ENCODE results near the gene OR10AG1. TPM values are rescaled to one million over a fixed set of nuclear protein-coding genes. Genes with fewer than 3 reads are reported as not detected.

OR10AG1 gene, protein sequence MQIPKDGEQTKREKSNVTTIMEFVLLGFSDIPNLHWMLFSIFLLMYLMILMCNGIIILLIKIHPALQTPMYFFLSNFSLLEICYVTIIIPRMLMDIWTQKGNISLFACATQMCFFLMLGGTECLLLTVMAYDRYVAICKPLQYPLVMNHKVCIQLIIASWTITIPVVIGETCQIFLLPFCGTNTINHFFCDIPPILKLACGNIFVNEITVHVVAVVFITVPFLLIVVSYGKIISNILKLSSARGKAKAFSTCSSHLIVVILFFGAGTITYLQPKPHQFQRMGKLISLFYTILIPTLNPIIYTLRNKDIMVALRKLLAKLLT
- not detected for total RNA-seq

DNA sequence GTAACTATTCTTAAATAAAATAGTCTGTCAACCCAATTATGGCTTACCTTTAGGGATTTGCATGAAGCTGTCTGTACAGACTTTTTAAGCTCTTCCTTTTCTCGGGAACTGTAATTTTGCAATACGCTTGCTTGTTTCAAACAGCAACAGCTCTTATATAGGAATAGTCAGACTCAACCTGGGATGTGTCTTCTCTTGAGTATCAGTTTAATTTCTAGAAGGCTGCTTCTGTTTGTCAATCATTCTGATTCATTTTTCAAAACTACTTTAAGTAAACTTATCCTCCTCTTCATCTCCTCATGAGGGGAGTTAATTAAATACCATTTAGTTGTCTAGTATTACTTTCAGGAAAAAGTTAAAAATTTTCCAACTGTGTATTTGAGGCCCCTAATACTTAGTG lies at the start of gene OR10AG1:
TSS of gene OR10AG1 (minus strand) at position 101 of the 400 bp plus-strand sequence. CDS start at position 63, 38 bp downstream.
- intact Hi-C loops (cut with DNase I; ENCODE audit: low total_unique reads): no loop called here
- no peaks in the 10 kb centered on the region for H3K9me3 ChIP-seq
- no peak for TF ChIP-seq POLR2A (IDR thresholded peaks at IDR 0.05)
- no peak for TF ChIP-seq CTCF (IDR thresholded peaks at IDR 0.05)
- TF ChIP-seq POLR2AphosphoS5 (IDR thresholded peaks at IDR 0.05): no peak

DNA sequence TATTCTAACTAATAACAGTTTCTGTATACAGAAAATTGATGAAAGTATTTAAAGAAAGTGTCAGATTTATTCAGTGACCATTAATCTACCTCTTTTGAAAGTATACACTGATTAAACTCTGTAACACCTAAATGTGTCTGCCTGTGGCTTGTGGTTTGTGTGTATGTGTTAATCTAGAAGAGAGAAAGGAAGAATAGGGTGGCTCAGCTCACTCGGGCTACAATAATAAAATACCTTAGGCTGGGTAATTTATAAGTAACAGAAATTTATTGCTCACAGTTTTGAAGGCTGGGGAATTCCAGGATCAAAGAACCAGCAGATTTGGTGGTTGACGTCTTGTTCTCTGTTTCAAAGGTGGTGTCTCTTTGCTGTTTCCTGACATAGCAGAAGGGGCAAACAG lies 44.1 kb upstream of the OR10AG1 start:
- Histone ChIP-seq H3K36me3 (no peaks in the 10 kb centered on the region), H3K4me3 (no peak overlapping the region), H3K27me3 (no peaks in the 10 kb centered on the region), H3K4me1 (no peaks in the 10 kb centered on the region), H3K27ac (no peak overlapping the region), H3K9me3 (no peaks in the 10 kb centered on the region)
- TF ChIP-seq POLR2A (IDR thresholded peaks at IDR 0.05): no peak
- TF ChIP-seq CTCF (IDR thresholded peaks at IDR 0.05): no peak
- no peak for TF ChIP-seq POLR2AphosphoS5 (IDR thresholded peaks at IDR 0.05)
- DNase-seq (ENCODE audit: low spot score in 2 of 2): no peak
- intact Hi-C loops (cut with DNase I; ENCODE audit: low total_unique reads): no loop called here

More for the DNA sequence above, at the start of gene OR10AG1:
- H3K27me3 ChIP-seq: no peaks in the 10 kb centered on the region
- no peaks in the 10 kb centered on the region for H3K4me1 ChIP-seq
- H3K4me3 ChIP-seq: no peak within 1 kb of the TSS
- no peak within 1 kb of the TSS for H3K27ac ChIP-seq
- H3K36me3 ChIP-seq: no peaks in the 10 kb centered on the region
- no peak for DNase-seq (ENCODE audit: low spot score in 2 of 2)

DNA sequence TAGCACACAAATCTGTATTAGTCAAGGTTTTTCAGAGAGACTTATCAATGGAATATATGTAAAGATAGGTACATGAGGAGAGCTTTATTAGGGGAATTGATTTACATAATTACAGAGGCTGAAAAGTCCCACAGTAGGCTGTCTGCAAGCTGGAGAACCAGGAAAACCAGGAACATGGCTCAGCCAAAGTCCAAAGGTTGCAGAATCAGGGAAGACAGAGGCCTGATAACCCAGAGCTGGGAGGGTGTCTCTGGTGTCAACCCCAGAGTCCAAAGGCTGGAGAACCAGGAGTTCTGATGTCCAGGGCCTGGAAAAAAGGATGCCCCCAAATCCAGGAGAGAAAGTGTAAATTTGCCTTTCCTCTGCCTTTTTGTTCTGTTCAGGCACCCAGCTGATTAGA lies 41.0 kb upstream of the OR10AG1 start:
- intact Hi-C loops (cut with DNase I; ENCODE audit: low total_unique reads): no loop called here

GRCh38 chr11:55994525-55994924 lies 24.8 kb upstream of the OR10AG1 start, which contains the start of gene OR5F1:
OR5F1 (minus strand) TSS chr11:55994625; CDS start chr11:55994625, 0 bp downstream.
- intact Hi-C loops (cut with DNase I; ENCODE audit: low total_unique reads): no loop called here
- peaks cover 0 to 11% of the 10 kb centered on the region in 2 donors for H3K9me3 ChIP-seq
- no peaks in the 10 kb centered on the region for H3K27me3 ChIP-seq
- H3K36me3 ChIP-seq: no peaks in the 10 kb centered on the region
- DNase-seq (ENCODE audit: low spot score in 2 of 2): no peak
- H3K4me1 ChIP-seq: no peaks in the 10 kb centered on the region
- TF ChIP-seq POLR2AphosphoS5 (IDR thresholded peaks at IDR 0.05) (no peak), POLR2A (IDR thresholded peaks at IDR 0.05) (no peak), CTCF (IDR thresholded peaks at IDR 0.05) (no peak)
- no peak within 1 kb of the TSS for H3K27ac ChIP-seq
- H3K4me3 ChIP-seq: no peak within 1 kb of the TSS

More for the DNA sequence above, 41.0 kb upstream of the OR10AG1 start:
- no peak overlapping the region for H3K4me3 ChIP-seq
- no peaks in the 10 kb centered on the region for H3K9me3 ChIP-seq
- no peak for DNase-seq (ENCODE audit: low spot score in 2 of 2)
- TF ChIP-seq CTCF (IDR thresholded peaks at IDR 0.05) (no peak), POLR2AphosphoS5 (IDR thresholded peaks at IDR 0.05) (no peak), POLR2A (IDR thresholded peaks at IDR 0.05) (no peak)
- H3K4me1 ChIP-seq: no peaks in the 10 kb centered on the region
- no peak overlapping the region for H3K27ac ChIP-seq
- H3K27me3 ChIP-seq: no peaks in the 10 kb centered on the region
- no peaks in the 10 kb centered on the region for H3K36me3 ChIP-seq

DNA sequence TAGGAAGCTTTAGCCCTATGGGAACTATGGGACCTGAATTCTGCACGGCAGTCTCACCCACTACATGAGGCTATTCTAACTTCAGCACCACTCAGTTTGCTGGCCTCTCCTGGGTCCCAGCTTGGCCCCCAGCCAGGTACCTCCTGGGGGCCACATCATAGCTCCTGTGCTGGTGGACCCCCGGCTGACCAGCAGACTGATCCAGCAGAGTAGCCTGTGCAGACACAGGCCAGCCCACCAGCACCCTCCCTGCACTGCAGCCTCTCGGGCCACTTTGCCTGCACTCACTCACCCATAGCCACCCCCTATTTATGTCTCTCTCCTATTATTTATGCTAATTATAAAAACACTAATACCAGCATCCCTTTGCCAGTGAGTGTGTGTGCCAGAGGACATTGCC lies 1.2 kb upstream of the OR10AG1 start:
- Histone ChIP-seq H3K36me3 (no peaks in the 10 kb centered on the region), H3K4me1 (no peaks in the 10 kb centered on the region), H3K9me3 (no peaks in the 10 kb centered on the region), H3K27ac (no peak overlapping the region), H3K27me3 (no peaks in the 10 kb centered on the region), H3K4me3 (no peak overlapping the region)
- DNase-seq (ENCODE audit: low spot score in 2 of 2): no peak
- intact Hi-C loops (cut with DNase I; ENCODE audit: low total_unique reads): no loop called here
- no peak for TF ChIP-seq CTCF (IDR thresholded peaks at IDR 0.05)
- no peak for TF ChIP-seq POLR2A (IDR thresholded peaks at IDR 0.05)
- no peak for TF ChIP-seq POLR2AphosphoS5 (IDR thresholded peaks at IDR 0.05)

All from breast epithelium (tissue), 4 donors.